Ovary (tissue), 3 donors: Measurements from ENCODE around the gene GNAI3.

Experiments used
- CTCF ChIP-seq, 3 donors: fragments of 450-650 bp in 2 of 3; fragments of 200-600 bp in 1 of 3; IDR thresholded peaks; one replicate each; pipeline versions ENCODE4 v1.5.1 to v1.8.0; 2016 to 2022; ENCODE audit warnings: antibody characterized with exemption in 3 of 3, mild to moderate bottlenecking in 1 of 3
- POLR2A ChIP-seq: fragments of 450-650 bp; IDR thresholded peaks from one replicate; pipeline ENCODE4 v1.6.1; 2017; ENCODE audit warnings: antibody characterized with exemption, mild to moderate bottlenecking, moderate library complexity
- donor health status: DM: no; HTN: no; CAD: no.

GRCh38 chr1:109635862-109636200, 87.4 kb downstream of the GNAI3 start:
- TF ChIP-seq POLR2A: no peak
- no peak for TF ChIP-seq CTCF (IDR thresholded peaks at IDR 0.05)
